BE2C (cell line): Measurements from ENCODE around the gene ELOVL7.
"Not testable (repeated sequence)": the region's sequence is repeated elsewhere in the genome, so short reads cannot be mapped to it uniquely, and the experiment has no call there.

Experiments
- DNase-seq: peaks from one replicate; pipeline ENCODE4 v3.0.0-alpha.2; 2020
- H3K27me3 ChIP-seq: fragments of 250-450 bp; sonication (Bioruptor Pico); 2 replicates; pipeline ENCODE4 v1.5.1; 2020; ENCODE audit warnings: mild to moderate bottlenecking
- H3K36me3 ChIP-seq: fragments of 250-450 bp; sonication (Bioruptor Pico); 2 replicates; pipeline ENCODE4 v1.5.1; 2020; ENCODE audit warnings: mild to moderate bottlenecking
- H3K4me1 ChIP-seq: fragments of 250-450 bp; sonication (Bioruptor Pico); 2 replicates; pipeline ENCODE4 v1.5.1; 2020
- H3K4me3 ChIP-seq: 2 replicates; pipeline ENCODE4 v1.5.1; 2011; ENCODE audit warnings: low read depth, low read length
- H3K9me3 ChIP-seq: fragments of 250-450 bp; sonication (Bioruptor Pico); 2 replicates; pipeline ENCODE4 v1.5.1; 2020
- TF ChIP-seq, protein P1 (sequence below): IDR thresholded peaks from 2 replicates; pipeline ENCODE4 v1.5.1; 2012; ENCODE audit warnings: mild to moderate bottlenecking, low read depth, low read length

The ELOVL7 gene

DNA sequence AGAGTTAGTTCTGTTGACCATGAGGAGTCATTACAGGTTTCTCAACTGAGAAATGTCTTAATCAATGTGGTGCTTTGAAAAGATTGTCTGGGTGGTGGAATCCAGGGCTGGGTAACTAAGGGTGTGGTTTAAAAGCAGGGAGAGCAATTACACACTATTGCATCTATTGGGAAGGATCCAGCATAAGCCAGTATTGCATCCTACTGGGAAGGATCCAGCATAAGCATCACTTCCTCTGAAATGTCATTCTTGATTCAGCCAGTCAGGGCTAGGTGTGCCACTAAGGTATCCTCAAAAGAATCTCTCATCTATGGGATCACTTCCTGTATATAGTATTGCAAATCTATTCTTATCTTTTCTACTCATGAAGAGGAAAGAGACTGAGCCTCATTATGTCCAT is 38.6 kb downstream of the ELOVL7 start:
- Histone ChIP-seq H3K4me1 (no peaks in the 10 kb centered on the region), H3K4me3 (no peak overlapping the region), H3K36me3 (no peaks in the 10 kb centered on the region), H3K27me3 (no peaks in the 10 kb centered on the region), H3K9me3 (no peaks in the 10 kb centered on the region)
- no peak for DNase-seq
- TF ChIP-seq, protein P1, sequence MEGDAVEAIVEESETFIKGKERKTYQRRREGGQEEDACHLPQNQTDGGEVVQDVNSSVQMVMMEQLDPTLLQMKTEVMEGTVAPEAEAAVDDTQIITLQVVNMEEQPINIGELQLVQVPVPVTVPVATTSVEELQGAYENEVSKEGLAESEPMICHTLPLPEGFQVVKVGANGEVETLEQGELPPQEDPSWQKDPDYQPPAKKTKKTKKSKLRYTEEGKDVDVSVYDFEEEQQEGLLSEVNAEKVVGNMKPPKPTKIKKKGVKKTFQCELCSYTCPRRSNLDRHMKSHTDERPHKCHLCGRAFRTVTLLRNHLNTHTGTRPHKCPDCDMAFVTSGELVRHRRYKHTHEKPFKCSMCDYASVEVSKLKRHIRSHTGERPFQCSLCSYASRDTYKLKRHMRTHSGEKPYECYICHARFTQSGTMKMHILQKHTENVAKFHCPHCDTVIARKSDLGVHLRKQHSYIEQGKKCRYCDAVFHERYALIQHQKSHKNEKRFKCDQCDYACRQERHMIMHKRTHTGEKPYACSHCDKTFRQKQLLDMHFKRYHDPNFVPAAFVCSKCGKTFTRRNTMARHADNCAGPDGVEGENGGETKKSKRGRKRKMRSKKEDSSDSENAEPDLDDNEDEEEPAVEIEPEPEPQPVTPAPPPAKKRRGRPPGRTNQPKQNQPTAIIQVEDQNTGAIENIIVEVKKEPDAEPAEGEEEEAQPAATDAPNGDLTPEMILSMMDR, result no peak

DNA sequence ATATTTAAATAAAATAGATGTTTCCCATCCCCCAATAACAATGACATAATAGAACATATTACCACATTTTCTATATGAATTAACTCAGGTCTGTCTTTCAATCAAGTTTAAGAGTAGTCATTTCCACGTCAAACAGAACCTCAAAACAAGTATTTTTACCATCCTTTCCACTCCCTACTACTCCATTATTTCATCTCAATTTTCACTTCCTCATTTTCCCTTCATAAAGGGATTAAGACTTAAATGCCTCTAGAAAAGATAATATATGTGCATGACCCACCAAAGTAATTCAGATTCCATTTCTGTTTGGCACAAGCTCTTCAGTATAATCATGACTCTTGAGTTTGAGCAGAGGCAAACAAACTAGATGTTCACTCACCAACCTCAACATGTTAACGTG is 40.4 kb downstream of the ELOVL7 start:
- DNase-seq, result no peak

DNA sequence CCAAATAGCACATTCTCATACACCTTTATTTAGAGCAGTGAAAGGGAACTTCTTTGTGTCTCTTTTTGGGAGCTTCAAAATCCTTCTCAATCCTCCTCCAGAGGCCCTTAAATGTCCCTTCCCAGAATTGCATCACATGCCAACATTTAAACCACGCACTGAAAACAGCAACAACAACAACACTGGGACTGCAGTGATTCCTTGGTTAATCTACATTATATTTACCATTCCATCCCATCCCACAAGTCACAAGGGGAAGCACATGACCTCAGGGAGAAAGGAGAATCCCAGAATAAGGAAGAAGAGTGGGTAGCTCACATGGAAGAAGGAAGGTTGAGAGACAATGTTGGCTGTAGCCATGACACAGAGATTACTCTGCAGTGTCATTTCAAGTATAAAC is 41.1 kb downstream of the ELOVL7 start:
- DNase-seq, result no peak
- TF ChIP-seq, protein P1, result no peak
- no peaks in the 10 kb centered on the region for H3K9me3 ChIP-seq
- H3K27me3 ChIP-seq, result no peaks in the 10 kb centered on the region
- no peaks in the 10 kb centered on the region for H3K4me1 ChIP-seq
- H3K4me3 ChIP-seq, result no peak overlapping the region
- no peaks in the 10 kb centered on the region for H3K36me3 ChIP-seq

More for the DNA sequence above, 40.4 kb downstream of the ELOVL7 start:
- Histone ChIP-seq H3K36me3 (no peaks in the 10 kb centered on the region), H3K27me3 (no peaks in the 10 kb centered on the region), H3K4me1 (no peaks in the 10 kb centered on the region), H3K4me3 (no peak overlapping the region), H3K9me3 (no peaks in the 10 kb centered on the region)
- TF ChIP-seq, protein P1, result no peak

DNA sequence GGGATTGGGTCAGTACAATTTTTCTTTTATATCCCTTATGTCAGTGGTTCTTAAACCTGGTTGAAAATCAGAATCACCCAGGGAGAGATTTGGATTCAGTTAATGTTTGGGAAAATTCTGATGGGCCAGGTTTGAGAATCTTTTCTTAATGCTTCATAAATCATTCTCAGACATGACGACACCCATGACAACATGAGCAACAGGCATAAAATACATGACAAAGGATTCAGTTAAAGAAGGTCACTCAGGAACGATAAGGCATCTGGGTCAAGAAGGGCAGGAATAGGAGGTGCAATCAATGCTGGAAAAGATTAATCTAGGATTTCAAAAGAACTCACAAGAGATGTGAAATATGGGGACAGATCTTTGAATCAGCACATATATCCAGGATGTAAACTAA is 41.8 kb downstream of the ELOVL7 start:
- no peak for DNase-seq
- H3K27me3 ChIP-seq, result no peaks in the 10 kb centered on the region
- H3K4me1 ChIP-seq, result no peaks in the 10 kb centered on the region
- H3K4me3 ChIP-seq, result no peak overlapping the region
- TF ChIP-seq, protein P1, result no peak
- H3K36me3 ChIP-seq, result no peaks in the 10 kb centered on the region
- no peaks in the 10 kb centered on the region for H3K9me3 ChIP-seq

DNA sequence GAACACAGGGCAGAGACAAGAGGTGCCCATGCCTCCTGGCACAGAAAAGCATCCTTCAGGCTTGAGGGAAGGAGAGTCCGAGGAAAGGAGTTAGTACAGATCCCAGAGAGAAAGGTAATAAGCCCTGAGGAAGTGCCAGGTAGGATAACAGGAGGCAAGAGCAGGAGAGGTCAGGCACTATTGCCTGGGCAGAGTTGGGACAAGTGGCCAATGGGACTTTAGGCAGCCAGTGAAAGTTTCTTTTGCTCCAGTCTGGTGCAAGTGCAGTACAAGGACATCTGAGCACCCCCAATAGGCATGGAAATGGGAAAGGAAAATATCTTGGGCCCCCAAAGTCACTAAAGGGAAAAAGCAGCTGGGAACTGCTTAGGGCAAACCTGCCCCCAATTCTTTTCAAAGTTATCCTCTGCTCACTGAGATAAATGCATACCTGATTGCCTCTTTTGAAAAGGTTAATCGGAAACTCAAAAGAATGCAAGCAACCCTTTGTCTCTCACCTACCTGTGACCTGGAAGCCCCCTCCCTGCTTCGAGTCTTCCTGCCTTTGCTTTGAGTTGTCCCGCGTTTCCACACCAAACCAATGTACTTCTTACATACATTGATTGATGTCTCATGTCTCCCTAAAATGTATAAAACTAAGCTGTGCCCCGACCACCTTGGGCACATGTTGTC is 46.5 kb downstream of the ELOVL7 start:
- DNase-seq, result no peak
- TF ChIP-seq, protein P1, result no peak
- Histone ChIP-seq H3K4me1 (no peaks in the 10 kb centered on the region), H3K9me3 (no peaks in the 10 kb centered on the region), H3K4me3 (no peak overlapping the region), H3K27me3 (peaks cover 9% of the 10 kb centered on the region; the same call in 1 of the 2 replicates), H3K36me3 (no peaks in the 10 kb centered on the region)

DNA sequence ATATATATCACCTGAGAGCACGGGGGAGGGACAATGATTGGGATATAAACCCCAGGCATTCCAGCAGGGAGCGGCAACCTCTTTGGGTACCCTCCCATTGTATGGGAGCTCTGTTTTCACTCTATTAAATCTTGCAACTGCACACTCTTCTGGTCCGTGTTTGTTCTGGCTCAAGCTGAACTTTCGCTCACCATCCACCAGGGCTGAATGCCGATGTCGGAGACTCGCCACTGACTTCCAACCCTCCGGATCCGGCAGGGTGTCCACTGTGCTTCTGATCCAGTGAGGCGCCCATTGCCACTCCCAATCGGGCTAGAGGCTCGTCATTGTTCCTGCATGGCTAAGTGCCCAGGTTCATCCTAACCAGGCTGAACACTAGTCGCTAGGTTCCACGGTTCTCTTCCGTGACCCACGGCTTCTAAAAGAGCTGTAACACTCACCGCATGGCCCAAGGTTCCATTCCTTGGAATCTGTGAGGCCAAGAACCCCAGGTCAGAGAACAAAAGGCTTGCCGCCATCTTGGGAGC is 48.6 kb downstream of the ELOVL7 start:
- H3K4me1 ChIP-seq, DNase-seq, H3K36me3 ChIP-seq, H3K9me3 ChIP-seq, H3K27me3 ChIP-seq, H3K4me3 ChIP-seq: not testable (repeated sequence)
